ENCODE results near the gene TBC1D14. TPM values are rescaled to one million over a fixed set of nuclear protein-coding genes. Genes with fewer than 3 reads are reported as not detected.

TBC1D14 gene
- total RNA-seq, 1 experiment from 2014 or later = 54.0 TPM

DNA sequence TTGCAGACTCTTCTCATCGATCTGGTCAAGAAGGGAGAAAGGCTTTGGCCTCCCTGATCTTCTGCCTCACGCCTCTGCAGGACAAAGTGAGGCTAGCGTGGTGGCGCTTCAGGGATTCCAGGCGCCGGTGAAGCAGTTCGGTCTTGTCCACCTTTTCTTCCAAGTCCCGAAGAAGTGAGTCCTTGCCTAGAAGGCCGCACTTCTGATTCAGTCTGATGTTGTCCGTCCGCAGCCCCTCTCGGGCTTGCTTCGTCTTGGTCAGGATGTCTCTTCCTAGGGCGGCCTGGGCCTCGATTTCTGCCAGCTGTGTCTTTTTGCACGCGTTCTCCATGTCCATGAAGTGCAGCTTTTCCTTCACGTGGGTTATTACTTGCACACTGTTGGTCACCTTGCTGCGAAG, 131.6 kb downstream of the TBC1D14 start:
- DNase-seq = no peak
- Mint-ChIP-seq H3K36me3 (ENCODE audit: insufficient read depth, unreplicated experiment) (peaks cover 28% of the 10 kb centered on the region), H3K27ac (ENCODE audit: unreplicated experiment) (no peak overlapping the region), H3K27me3 (ENCODE audit: insufficient read depth, unreplicated experiment) (no peaks in the 10 kb centered on the region), H3K4me1 (ENCODE audit: low read depth, unreplicated experiment) (peaks cover 27% of the 10 kb centered on the region), H3K9me3 (ENCODE audit: unreplicated experiment) (no peaks in the 10 kb centered on the region), H3K4me3 (ENCODE audit: unreplicated experiment) (no peak overlapping the region)
- intact Hi-C loops (cut with micrococcal nuclease; ENCODE audit: unreplicated experiment) = no loop called here
- ChIA-PET CTCF (no interaction called here), POLR2A (no interaction called here)
- H3K4me1 ChIP-seq = peaks cover 4% of the 10 kb centered on the region; the same call in 1 of the 2 replicates
- no peak overlapping the region for H3K4me3 ChIP-seq (ENCODE audit: low read depth, low read length)
- H3K27me3 ChIP-seq (replicated peaks; ENCODE audit: control insufficient read depth, insufficient read depth, low read length) = no peaks in the 10 kb centered on the region
- no TSS peak for BruUV-seq (replicated peaks)
- TF ChIP-seq CTCF (IDR thresholded peaks at IDR 0.05; ENCODE audit: insufficient read depth in 1 of 2, low read depth in 1 of 2, low read length in 1 of 2, severe bottlenecking in 1 of 2, unreplicated experiment in 1 of 2) = no peak
- no peaks in the 10 kb centered on the region for H3K9me3 ChIP-seq
- no peaks in the 10 kb centered on the region; the same call in 1 of the 2 replicates for H3K36me3 ChIP-seq (ENCODE audit: control insufficient read depth, insufficient read depth, low read length)

GRCh38 chr4:7041801-7042502, 132.3 kb downstream of the TBC1D14 start:
- H3K9me3 ChIP-seq = no peaks in the 10 kb centered on the region
- H3K9me3 Mint-ChIP-seq (ENCODE audit: unreplicated experiment) = no peaks in the 10 kb centered on the region
- BruUV-seq (replicated peaks) = no TSS peak
- intact Hi-C loops (cut with micrococcal nuclease; ENCODE audit: unreplicated experiment) = no loop called here
- ChIA-PET CTCF (interaction anchor here (0.7 to 2.9 kb wide), 9 partner anchors 7 to 321 kb away, joined by 3 to 30 read pairs (median 3); no protein-coding TSS in a partner anchor), POLR2A (interaction anchor here (2.9 kb wide), 1 partner anchor 25 kb away, joined by 27 read pairs; the partner anchor contains the start of gene GRPEL1)
- no peak for TF ChIP-seq CTCF (IDR thresholded peaks at IDR 0.05; ENCODE audit: insufficient read depth in 1 of 2, low read depth in 1 of 2, low read length in 1 of 2, severe bottlenecking in 1 of 2, unreplicated experiment in 1 of 2)
- H3K27me3 ChIP-seq (replicated peaks; ENCODE audit: control insufficient read depth, insufficient read depth, low read length) = no peaks in the 10 kb centered on the region
- peaks cover 27% of the 10 kb centered on the region for H3K4me1 Mint-ChIP-seq (ENCODE audit: low read depth, unreplicated experiment)
- peak overlapping the region; percentile 91 for H3K4me3 ChIP-seq (ENCODE audit: low read depth, low read length)
- peaks cover 22% of the 10 kb centered on the region for H3K36me3 Mint-ChIP-seq (ENCODE audit: insufficient read depth, unreplicated experiment)
- peak overlapping the region; percentile 39 for H3K27ac Mint-ChIP-seq (ENCODE audit: unreplicated experiment)
- no peak for DNase-seq
- peak overlapping the region; percentile 82 for H3K4me3 Mint-ChIP-seq (ENCODE audit: unreplicated experiment)
- H3K27me3 Mint-ChIP-seq (ENCODE audit: insufficient read depth, unreplicated experiment) = no peaks in the 10 kb centered on the region
- H3K36me3 ChIP-seq (ENCODE audit: control insufficient read depth, insufficient read depth, low read length) = no peaks in the 10 kb centered on the region; the same call in 1 of the 2 replicates
- peaks cover 4% of the 10 kb centered on the region; the same call in 1 of the 2 replicates for H3K4me1 ChIP-seq

DNA sequence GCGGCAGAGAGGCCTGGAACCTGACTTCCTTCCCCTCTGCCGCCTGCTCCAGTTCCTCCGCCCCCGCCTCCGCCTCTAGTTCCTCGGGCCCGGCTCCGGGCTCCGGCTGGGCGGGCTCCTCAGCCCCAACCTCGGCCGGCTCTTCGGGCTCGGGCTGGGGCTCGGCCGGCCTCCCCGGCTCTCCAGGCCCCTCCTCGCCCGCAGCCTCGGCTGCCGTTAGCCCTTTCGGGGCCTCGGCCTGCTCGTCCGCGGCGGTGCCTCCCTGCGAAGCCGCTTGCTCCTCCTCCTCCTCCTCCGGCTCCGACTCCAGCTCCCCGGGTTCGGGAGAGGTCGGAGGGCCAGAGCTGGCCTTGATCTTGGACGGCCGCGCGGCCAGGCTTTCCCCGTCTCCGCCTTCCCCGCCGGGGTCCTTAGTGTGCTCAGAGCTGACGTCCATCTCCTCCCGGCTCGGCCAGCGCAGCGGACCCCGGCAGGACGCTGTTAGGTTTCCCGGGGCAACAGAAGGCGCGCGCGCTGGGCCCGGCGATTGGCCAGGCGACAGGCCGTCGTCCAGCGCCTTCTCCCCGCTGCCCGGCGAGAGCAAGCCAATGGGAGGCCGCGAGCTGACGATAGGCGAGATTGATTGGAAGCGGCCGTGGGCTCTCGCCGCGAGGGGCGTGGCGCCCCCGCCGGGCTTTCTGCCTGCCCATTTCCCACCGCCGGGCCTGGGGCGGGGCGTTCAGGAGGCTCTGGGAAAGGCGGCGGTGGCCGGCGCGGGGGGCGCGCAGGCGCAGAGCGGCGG, 133.1 kb downstream of the TBC1D14 start:
- Histone ChIP-seq H3K9me3 (no peaks in the 10 kb centered on the region), H3K4me3 (ENCODE audit: low read depth, low read length) (peak overlapping the region; percentile 91), H3K27me3 (replicated peaks; ENCODE audit: control insufficient read depth, insufficient read depth, low read length) (no peaks in the 10 kb centered on the region), H3K4me1 (peaks cover 4% of the 10 kb centered on the region; the same call in 1 of the 2 replicates), H3K36me3 (ENCODE audit: control insufficient read depth, insufficient read depth, low read length) (no peaks in the 10 kb centered on the region; the same call in 1 of the 2 replicates)
- Mint-ChIP-seq H3K27me3 (ENCODE audit: insufficient read depth, unreplicated experiment) (no peaks in the 10 kb centered on the region), H3K9me3 (ENCODE audit: unreplicated experiment) (no peaks in the 10 kb centered on the region), H3K27ac (ENCODE audit: unreplicated experiment) (peak overlapping the region; percentile 39), H3K36me3 (ENCODE audit: insufficient read depth, unreplicated experiment) (peaks cover 16% of the 10 kb centered on the region), H3K4me3 (ENCODE audit: unreplicated experiment) (peak overlapping the region; percentile 82), H3K4me1 (ENCODE audit: low read depth, unreplicated experiment) (peaks cover 27% of the 10 kb centered on the region)
- CTCF ChIA-PET = interaction anchor here (0.6 to 2.9 kb wide), 30 partner anchors 8 to 768 kb away, joined by 3 to 30 read pairs (median 4); partner anchors contain the start of gene GRPEL1
- BruUV-seq (replicated peaks) = no TSS peak
- peak; percentile 96 to 98 for DNase-seq
- TF ChIP-seq CTCF (IDR thresholded peaks at IDR 0.05; ENCODE audit: insufficient read depth in 1 of 2, low read depth in 1 of 2, low read length in 1 of 2, severe bottlenecking in 1 of 2, unreplicated experiment in 1 of 2) = no peak
- POLR2A ChIA-PET = interaction anchor here (0.5 to 2.9 kb wide), 9 partner anchors 8 to 1628 kb away, joined by 3 to 27 read pairs (median 3); partner anchors contain the start of gene GRPEL1
- intact Hi-C loops (cut with micrococcal nuclease; ENCODE audit: unreplicated experiment) = no loop called here
